HEK293T (cell line): ENCODE measurements around the gene HOXB2.

Experiments used
- CTCF ChIA-PET: fragments of 350-600 bp; formaldehyde crosslinking; extraction: SDS; loops from one replicate; lab custom pipeline; 2021; ENCODE audit warnings: antibody characterized with exemption, inconsistent platforms; lab: Yijun Ruan, JAX
- POLR2A ChIA-PET: fragments of 350-600 bp; formaldehyde crosslinking; extraction: SDS; loops from one replicate; lab custom pipeline; 2020; ENCODE audit warnings: antibody characterized with exemption, inconsistent platforms; lab: Yijun Ruan, JAX
- DNase-seq: peaks from one replicate; pipeline ENCODE4 v3.0.0; 2012; ENCODE audit warnings: mixed read lengths; ENCODE audit errors: extremely low spot score
- ARNT ChIP-seq: fragments of 450-650 bp; IDR thresholded peaks from 2 replicates; pipeline ENCODE4 v1.6.1; 2017; ENCODE audit warnings: mild to moderate bottlenecking
- BHLHE40 ChIP-seq: fragments of 450-650 bp; IDR thresholded peaks from 2 replicates; pipeline ENCODE4 v1.6.1; 2016; ENCODE audit warnings: mild to moderate bottlenecking, moderate library complexity, borderline replicate concordance
- CTBP1 ChIP-seq: fragments of 450-650 bp; IDR thresholded peaks from 2 replicates; pipeline ENCODE4 v1.6.1; 2016; ENCODE audit warnings: borderline replicate concordance
- ELF4 ChIP-seq: fragments of 450-650 bp; IDR thresholded peaks from 2 replicates; pipeline ENCODE4 v1.6.1; 2017; ENCODE audit warnings: antibody characterized with exemption
- FOXA1 ChIP-seq: fragments of 450-650 bp; IDR thresholded peaks from 2 replicates; pipeline ENCODE4 v1.6.1; 2016; ENCODE audit warnings: mild to moderate bottlenecking
- FOXK2 ChIP-seq: fragments of 450-650 bp; IDR thresholded peaks from 2 replicates; pipeline ENCODE4 v1.6.1; 2016; ENCODE audit warnings: mild to moderate bottlenecking
- FOXM1 ChIP-seq: fragments of 450-650 bp; IDR thresholded peaks from 2 replicates; pipeline ENCODE4 v1.6.1; 2017; ENCODE audit warnings: mild to moderate bottlenecking, borderline replicate concordance
- HDGF ChIP-seq: fragments of 450-650 bp; IDR thresholded peaks from 2 replicates; pipeline ENCODE4 v1.6.1; 2017; ENCODE audit warnings: antibody characterized with exemption, borderline replicate concordance
- L3MBTL2 ChIP-seq: fragments of 450-650 bp; conservative IDR thresholded peaks from 2 replicates; pipeline ENCODE4 v1.6.1; 2016; ENCODE audit warnings: mild to moderate bottlenecking
- LEF1 ChIP-seq: fragments of 450-650 bp; IDR thresholded peaks from 2 replicates; pipeline ENCODE4 v1.6.1; 2017; ENCODE audit warnings: mild to moderate bottlenecking, borderline replicate concordance
- NFRKB ChIP-seq: fragments of 450-650 bp; IDR thresholded peaks from 2 replicates; pipeline ENCODE4 v1.6.1; 2016; ENCODE audit warnings: mild to moderate bottlenecking, moderate library complexity
- PKNOX1 ChIP-seq: fragments of 450-650 bp; IDR thresholded peaks from 2 replicates; pipeline ENCODE4 v1.6.1; 2016
- SP1 ChIP-seq: fragments of 450-650 bp; IDR thresholded peaks from 2 replicates; pipeline ENCODE4 v1.6.1; 2017
- SUZ12 ChIP-seq: fragments of 450-650 bp; IDR thresholded peaks from 2 replicates; pipeline ENCODE4 v1.6.1; 2016; ENCODE audit warnings: mild to moderate bottlenecking
- TARDBP ChIP-seq: fragments of 450-650 bp; IDR thresholded peaks from 2 replicates; pipeline ENCODE4 v1.6.1; 2016
- ZNF384 ChIP-seq: fragments of 450-650 bp; IDR thresholded peaks from 2 replicates; pipeline ENCODE4 v1.6.1; 2016

HOXB2 gene

GRCh38 chr17:48563385-48563838 lies 18.5 kb upstream of the HOXB2 start:
- TF ChIP-seq FOXM1 = no peak
- TF ChIP-seq SP1 = no peak
- peak; percentile 89 for TF ChIP-seq PKNOX1
- TF ChIP-seq BHLHE40 = no peak
- DNase-seq = no peak
- CTCF ChIA-PET = interaction anchor here (0.6 to 0.7 kb wide), 2 partner anchors 62 to 95 kb away, joined by 3 read pairs; no protein-coding TSS in a partner anchor
- POLR2A ChIA-PET = interaction anchor here (0.9 to 2.3 kb wide), 2 partner anchors 16 to 24 kb away, joined by 4 to 9 read pairs; no protein-coding TSS in a partner anchor

- TF ChIP-seq NFRKB = no peak
- no peak for TF ChIP-seq SUZ12
- no peak for TF ChIP-seq ELF4
- no peak for TF ChIP-seq BHLHE40
- TF ChIP-seq SP1 = no peak
- no peak for TF ChIP-seq ARNT
- TF ChIP-seq TARDBP = no peak
- TF ChIP-seq FOXM1 = no peak
- TF ChIP-seq FOXK2 = no peak
- no peak for TF ChIP-seq L3MBTL2
- TF ChIP-seq LEF1 = no peak
- no peak for TF ChIP-seq FOXA1
- ChIA-PET CTCF (interaction anchor here (0.6 to 1.4 kb wide), 6 partner anchors 16 to 84 kb away, joined by 3 to 4 read pairs (median 3); no protein-coding TSS in a partner anchor), POLR2A (interaction anchor here (0.9 to 2.3 kb wide), 4 partner anchors 12 to 25 kb away, joined by 3 to 9 read pairs (median 4); no protein-coding TSS in a partner anchor)
- DNase-seq = no peak
Measured at GRCh38 chr17:48562934-48563333, 18.0 kb upstream of the HOXB2 start.

- CTCF ChIA-PET = interaction anchor here (0.6 to 1.4 kb wide), 6 partner anchors 15 to 85 kb away, joined by 3 to 4 read pairs (median 3); no protein-coding TSS in a partner anchor
- POLR2A ChIA-PET = interaction anchor here (1.2 to 2.3 kb wide), 3 partner anchors 12 to 17 kb away, joined by 3 to 9 read pairs (median 3); no protein-coding TSS in a partner anchor
- peak; percentile 62 for DNase-seq
- TF ChIP-seq FOXK2 (no peak), PKNOX1 (peak; percentile 90), FOXM1 (no peak), CTBP1 (peak; percentile 91), HDGF (0 out of 2 replicates have a peak, but pooled peaks have one; percentile 48), SP1 (no peak), L3MBTL2 (0 out of 2 replicates have a peak, but pooled peaks have one; percentile 17)
Measured at GRCh38 chr17:48561884-48562810, 17.2 kb upstream of the HOXB2 start.

GRCh38 chr17:48559840-48560817 lies 15.2 kb upstream of the HOXB2 start:
- CTCF ChIA-PET = interaction anchor here (0.7 to 1.3 kb wide), 3 partner anchors 12 to 103 kb away, joined by 4 to 10 read pairs (median 4); no protein-coding TSS in a partner anchor
- POLR2A ChIA-PET = interaction anchor here (1.0 kb wide), 1 partner anchor 9 kb away, joined by 3 read pairs; no protein-coding TSS in a partner anchor
- no peak for DNase-seq
- TF ChIP-seq NFRKB (no peak), ZNF384 (no peak), L3MBTL2 (no peak), FOXM1 (no peak), PKNOX1 (no peak), ELF4 (no peak), ARNT (no peak), LEF1 (no peak), HDGF (no peak), FOXA1 (no peak), BHLHE40 (no peak), CTBP1 (no peak), FOXK2 (no peak), SP1 (no peak)
